Activated naive CD4-positive, alpha-beta T cell treated with Interleukin-2 at 50 U/mL for 16 hours (primary cell): Measurements from ENCODE around the gene ITPK1.
A peak's percentile ranks its signal among the peaks of the same experiment; 100 is the strongest.

Experiments
- DNase-seq: peaks from one replicate; pipeline ENCODE4 v3.0.0-alpha.2; 2020

ITPK1 gene

DNA sequence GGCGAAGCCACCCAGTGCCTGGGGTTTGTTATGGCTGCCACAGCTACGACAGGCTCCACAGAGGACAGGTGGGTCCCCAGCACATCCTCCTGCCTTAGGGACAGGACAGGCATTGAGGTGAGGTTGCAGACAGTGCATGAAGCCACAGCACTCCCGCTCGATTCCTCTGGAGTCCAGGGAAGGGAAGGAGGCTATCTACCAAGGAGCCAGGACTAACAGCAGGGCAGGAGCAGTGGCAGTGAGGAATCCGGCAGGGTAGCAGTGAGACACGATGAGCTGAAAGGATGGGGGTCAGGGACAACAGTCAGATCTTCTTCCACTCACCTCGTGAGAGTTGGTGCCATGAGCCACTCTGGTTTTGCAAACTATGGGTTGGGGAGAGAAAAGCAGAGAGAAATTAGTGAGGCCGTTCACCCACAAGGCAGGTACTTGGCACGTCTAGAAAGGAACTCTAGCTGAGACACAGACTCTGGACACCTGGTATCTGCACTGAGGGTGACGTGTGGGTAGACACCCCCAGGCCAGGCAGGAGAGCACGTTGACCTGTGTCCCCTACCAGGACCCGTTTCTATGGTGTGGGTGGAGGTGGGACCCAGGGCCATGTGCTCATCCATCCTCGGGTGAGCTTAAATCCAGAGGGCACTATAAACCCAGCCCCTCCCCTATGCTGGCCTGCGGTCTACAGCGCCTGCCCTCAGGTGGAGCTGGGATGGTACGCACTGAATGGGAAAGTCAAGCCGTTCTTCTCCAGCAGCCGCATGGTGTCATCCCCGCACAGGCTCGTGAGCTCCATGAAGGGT is 153.5 kb downstream of the ITPK1 start:
- DNase-seq, result no peak

DNA sequence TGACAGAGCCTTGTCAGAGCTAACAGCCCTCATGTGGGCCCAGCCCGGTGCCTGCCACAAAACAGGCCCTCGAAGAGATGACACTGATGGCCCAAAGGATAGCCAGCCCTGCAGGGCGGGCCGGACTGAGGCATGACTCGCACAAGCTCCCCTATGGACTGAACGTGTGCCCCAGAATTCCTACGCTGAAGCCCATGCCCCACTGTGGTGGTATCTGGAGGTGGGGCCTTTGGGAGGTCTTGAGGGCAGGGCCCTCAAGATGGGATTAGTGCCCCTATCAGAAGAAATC is 154.2 kb downstream of the ITPK1 start:
- DNase-seq, result no peak

DNA sequence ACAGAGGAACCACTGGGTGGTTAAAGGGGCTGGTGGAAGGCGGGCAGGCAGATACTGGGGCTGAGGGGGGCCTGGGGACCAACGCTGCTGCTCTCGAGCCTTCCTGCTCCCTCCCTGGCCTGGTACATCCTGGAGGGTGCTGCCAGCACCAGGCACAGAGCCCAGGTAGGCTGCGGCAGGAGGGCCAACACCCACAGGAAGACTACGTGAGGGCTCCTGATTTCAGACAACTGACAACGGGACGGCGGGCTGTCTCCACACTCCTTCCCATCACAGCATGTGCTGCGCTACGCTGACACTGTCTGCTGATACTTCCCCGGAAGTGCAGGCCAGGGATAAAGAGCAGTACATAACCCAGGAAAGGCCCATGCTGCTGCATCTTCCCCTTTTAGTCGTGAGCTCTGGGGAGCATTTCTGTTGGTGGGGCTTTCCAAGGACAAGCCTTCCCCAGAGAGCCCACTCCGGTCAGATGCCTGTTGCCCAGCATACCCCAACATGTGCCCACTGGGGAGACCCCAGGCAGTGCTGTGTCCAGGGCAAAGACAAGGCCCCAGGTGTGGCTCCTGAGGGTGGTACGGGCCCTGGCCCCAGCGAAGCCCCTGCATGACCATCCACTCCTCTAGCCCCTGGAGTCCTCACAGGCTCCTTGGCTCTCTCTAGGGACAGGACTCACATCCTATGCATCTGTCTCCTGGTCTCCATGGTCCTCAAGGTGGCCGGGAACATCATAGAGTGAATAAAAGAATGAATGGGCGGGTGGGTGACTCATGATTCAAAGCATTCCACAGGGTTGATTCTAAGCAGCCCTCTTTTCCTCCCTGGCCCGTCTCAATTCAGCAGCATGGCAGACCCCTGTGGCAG is 154.8 kb downstream of the ITPK1 start:
- DNase-seq, result no peak

DNA sequence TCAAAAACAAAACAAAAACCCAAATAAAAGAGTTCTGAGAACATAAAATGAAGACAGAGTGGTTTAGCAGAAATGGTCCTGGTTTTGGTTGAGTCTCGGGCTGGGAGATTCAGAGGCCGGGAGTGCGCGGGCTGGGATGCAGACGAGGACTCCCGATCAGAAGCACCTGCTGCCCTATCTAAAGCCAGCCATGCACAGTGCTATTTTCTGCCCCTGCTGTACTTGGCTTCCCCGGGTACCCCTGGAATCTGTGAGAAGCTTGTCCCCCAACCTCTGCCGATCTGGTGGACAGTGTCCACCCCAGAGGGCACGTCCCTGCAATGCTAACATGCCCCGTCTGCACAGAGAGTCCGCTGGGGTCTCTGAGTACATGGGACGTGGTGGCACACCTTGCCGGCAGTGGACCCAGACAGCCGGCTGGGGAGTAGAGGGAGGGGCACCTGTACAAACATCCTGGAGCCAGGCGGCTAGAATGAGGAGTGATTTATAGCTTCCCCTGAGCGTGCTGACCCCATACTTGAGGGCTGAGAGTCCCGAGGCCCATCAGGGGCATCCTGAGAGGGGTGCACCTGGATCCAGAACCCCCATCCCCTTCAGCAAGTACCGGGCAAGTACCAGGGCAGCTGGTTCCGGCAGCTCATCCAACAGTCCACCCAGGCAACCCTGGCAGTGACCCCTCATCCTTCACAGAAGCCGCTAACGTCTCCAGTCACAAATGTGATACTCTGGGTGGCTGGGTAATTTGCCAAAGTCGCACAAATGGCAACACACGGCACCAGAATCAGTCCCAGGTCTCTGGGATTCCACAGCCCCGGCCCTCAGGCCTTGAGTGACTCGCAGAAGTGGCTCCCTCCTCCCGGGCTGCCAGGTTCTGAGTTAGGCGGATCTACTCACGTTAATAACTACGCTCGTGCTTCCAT is 155.7 kb downstream of the ITPK1 start:
- DNase-seq, result no peak

DNA sequence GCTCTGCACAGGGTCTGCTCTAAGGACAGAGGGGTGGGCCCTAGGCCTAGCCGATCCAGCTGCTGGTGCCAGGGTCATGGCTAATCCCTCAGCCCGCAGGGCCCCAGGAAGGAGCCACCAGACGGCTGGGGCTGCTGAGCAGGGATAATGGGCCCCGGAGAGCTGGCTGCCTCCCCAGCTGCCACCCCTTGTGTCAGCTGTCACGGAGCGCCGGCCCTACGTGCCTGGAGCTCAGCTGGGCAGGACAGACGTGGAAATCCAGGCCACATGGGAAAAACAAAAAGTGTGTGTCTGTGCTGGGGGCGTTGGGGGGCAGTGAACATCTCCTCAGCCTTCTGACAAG is 156.6 kb downstream of the ITPK1 start:
- no peak for DNase-seq

DNA sequence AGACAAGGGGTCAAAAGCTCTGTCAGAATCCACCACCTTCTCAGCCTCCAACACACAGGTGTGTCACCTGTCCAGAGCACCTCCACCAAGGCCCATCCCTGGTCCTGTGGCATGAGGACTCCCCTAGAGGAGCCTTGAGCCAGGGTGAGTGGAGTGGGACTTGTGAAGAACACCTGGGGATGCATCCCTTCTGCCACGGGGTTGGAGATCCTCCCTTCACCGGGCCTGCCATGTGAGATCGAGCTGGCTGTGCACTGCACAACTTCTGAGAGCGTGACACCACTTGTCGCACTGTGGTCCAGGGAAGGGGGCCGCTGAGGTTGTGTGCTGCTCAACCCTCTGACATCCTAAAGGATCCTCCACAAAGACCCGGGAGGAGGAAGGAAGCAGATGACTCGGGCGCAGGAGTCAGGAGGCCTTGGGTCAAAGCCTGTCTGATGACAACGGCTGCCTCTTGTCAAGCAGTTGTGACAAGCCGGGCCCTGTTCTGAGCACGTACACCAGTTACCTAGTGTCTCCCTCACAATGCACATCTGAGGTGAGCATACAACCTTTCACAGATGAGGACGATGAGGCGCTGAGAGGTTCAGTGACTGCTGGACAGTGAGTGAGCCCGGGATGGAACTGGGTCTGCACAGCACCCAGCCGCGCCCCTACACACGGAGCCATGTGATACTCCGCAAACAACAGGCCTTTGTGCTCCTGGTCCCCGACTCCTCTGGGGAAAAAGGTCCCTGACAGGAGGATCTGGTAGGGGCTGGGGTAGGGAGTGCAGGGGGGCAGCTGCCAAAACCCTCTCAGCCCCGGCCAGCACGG is 157.1 kb downstream of the ITPK1 start:
- no peak for DNase-seq

DNA sequence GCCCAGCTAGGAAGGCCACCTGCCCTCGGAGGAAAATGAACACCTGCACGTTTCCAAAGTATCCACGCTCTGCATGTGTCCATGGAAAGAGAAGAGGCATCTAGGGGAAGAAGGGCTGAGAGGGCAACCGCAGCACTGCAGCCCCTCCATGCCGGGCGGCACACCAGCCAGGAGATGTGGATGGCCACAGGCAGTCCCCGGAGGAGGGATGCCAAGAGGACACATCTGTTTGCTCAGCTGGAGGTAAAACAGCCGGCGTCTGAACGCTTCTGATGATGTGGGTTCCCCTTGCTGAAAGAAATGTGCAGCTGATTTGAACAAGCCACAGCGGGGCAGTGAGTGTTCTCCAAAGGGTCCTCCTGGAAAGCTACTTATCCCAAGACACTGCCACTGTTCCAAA is 158.8 kb downstream of the ITPK1 start:
- DNase-seq, result no peak

DNA sequence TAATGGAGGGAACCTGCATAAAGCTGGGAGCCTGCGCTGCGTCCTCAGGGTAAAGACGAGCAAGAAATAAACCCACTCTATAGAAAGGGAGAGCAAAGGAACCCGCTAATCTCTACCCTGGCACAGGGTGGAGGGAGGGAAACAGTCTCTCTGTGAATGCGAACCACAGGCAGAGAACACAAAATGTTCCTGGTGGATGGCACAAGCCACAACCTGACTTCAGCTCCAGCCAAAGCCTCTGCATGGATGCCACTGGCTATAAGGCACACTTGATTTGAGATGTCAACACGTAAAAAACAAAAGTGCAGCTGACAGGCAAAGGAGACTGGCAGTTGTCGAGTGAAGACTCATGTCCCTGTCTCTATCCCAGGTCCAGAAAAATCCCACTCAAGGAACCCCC is 160.3 kb downstream of the ITPK1 start:
- no peak for DNase-seq

DNA sequence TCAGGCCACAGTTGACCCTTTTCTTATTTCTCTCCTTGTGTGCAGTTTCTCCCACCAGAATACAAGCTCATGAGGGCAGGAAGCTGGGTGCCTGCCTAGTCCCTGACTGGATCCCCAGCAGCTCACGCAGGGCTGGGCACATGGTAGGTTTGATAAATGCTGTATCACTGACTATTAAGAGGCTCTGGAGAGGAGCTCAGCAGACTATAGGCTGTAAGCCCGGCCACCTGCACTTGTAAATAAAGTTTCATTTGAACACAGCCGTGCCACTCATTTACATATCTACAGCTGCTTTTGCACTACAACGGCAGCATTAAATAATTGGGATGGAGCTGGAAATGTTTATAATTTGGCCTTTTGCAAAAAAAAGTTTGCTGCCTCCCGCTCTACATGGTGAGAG is 160.8 kb downstream of the ITPK1 start:
- no peak for DNase-seq

DNA sequence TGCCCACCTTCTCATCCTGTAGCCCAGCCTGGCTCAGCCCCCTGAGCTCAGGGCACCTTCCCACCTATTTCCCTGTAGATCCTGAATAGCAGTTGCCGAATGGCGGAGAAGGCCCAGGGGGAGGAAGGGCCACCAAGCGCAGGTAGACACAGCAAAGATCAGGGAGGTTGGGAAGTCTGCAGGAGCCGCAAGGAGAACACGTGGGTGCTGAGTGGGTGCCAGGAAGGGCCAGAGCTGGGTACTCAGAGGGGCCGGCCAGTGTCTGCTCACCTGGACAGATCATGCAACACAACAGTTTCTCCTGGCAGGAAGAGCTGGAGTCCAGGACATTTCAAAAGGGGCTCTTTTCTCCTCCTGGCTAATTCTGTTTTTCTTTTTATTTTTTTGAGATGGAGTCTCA is 162.2 kb downstream of the ITPK1 start:
- DNase-seq, result no peak

DNA sequence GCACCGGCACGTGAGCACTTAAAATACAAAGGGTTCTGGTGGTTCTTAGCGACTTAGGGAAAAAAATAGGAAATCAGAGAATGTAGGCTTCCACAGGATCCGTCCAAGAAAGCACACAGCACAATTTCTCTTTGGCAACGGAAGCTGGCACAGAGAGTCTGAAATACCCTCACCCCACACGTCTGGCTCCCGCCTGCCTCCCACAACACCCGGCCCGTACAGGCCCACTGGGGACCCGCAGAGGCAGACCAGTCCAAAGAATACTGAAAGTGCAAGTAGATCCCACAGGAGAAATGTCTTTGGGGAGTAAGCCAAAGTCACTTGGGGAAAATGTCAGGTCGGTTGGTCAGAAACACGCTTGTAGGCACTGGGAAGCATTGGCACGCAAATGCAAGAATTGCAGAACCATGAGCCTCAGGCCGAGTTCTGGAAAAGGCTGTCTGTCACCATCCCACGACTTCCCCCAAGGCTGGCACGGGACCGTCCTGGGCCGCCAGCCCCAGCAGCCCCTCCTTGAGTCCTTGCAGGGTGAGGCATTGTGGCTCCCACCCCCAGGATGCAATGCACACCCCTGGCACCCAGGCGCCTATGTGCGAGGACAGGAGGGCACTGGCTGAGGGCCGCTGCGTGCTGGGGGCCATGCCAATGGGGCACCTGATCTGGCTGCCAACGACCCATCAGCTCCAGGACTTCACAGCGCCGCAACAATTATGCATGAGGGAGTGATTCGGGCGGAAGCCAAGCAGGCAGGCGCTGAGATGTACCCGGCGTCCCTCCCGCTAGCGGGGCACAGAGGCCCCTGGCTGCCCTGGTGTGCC is 163.0 kb downstream of the ITPK1 start:
- DNase-seq, result no peak

DNA sequence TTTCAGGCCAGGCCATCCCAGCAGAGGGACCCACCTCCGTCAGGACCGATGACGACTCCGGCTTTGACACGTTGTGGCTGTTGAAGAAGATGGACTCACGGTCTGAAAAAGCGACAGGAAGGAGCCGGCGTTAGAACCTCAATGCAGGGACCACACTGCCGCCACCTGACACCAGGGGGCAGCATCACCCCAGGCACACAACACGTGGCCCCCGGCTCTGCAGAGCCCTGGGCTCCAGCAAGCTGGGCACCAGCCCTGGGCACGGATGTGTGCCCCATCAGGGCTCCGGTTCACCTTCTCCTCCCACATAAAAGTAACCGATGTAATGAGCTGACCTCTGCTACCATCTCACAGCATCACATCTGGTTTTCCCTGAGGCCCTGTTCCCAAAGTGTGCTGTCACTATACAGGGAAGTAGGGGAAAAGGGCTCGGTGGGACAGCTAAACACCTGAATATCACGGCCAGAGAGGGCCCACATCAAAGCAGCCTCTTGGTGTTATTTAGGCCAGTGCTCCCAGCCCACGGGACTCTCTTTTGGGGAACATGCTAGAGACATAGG is 163.7 kb downstream of the ITPK1 start:
- DNase-seq, result peak; percentile 79

DNA sequence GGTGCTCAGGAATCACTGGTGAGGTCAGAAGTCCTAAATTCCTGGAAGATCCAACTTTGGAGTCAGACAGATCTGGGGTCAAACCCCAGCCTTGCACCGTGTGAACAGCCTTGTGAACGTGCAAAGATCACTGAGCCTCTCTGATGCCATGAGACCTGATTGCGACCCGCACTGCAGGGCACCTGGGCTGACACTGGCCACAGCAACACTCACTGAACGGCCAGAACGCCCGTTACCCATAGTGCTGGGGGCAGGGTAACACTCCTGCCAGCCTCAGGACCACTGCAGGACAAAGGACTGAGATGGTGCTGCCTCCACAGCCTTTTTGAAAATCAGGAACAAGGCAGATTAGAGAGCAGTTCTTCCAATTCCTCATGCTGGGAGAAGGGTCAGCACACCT is 164.5 kb downstream of the ITPK1 start:
- DNase-seq, result no peak

DNA sequence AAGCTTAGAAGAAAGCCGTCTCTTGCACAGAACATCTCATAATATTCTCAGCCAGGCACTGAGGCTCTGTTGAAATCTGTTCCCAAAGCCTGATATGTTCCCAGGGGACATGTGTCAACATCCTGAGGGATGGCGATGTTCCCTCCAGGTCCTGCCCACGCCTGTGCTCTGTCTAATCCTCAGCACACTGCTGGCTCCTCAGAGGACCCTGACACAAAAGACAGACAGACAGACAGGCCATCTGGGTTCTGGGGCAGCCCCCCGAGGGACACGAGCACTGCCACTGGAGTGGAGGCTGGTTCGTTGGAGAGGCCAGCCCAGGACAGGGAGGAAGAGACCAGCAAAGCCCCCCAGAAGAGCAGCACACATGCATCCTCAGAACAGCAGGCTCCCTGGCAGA is 165.0 kb downstream of the ITPK1 start:
- no peak for DNase-seq

DNA sequence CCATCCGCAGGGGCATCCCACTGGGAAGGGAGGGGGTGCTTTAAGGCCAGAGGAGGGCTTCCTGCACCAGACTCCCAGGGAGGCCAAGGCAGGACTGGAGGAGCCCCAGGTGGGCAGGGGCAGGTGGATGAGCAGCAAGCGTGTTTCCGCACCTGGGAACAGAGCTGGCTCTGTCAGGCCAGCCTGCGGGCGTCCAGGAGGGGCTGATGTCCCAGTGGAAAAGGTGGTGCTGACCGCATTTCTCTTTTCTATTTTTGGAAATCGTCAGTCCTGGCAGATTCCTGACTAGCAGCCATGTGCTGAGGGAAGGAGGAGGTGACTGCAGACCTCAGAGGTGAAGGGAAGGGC is 165.6 kb downstream of the ITPK1 start:
- no peak for DNase-seq

DNA sequence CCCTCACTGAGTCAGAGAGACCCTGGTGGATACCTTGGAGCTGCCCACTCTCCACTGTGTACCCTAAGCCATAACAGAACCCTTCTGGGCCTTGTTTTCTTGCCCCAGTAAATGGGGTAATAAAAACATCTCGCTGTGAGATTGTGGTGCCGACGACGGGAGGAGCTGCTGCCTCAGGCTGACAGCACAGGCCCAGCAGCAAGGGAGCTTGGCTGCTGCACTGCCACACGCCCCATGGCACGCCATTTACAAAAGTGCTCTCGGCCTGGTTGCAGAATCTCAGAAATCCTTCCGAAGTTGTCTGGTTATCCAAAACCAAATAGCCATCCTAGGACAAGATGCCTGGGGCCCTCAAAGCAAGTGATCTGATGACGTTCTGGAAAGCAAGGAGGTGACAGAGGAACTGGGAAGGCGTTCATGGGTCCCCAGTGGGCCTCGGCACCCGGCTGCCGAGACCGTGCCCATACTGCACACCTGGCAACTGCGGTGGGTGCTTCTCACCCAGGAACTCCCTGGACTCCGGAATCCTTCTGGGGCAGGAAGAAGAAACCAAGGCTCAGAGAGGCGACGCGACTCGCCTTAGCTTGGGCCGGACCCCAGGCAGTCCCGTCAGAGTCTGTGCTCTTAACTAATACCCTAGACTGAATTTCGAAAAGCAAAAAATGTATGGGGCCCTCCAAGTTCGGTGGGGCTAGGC is 166.1 kb downstream of the ITPK1 start:
- DNase-seq, result no peak

DNA sequence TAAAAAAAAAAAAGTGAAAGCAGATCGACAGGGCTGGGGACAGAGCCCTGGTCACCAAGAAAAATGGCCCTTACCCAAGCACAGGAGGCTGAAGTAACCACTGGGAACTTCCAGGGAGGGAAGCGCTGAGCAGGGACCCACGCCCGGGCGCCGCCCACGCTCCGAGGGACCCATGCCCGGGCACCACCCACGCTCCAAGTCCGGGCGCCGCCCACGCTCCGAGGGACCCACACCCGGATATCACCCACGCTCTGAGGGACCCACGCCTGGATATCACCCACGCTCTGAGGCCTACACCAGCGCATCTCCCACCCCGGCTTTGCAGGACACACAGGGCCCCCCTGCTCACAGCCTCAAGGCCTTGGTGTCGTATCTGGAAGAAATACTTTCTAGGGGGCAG is 167.1 kb downstream of the ITPK1 start:
- DNase-seq, result no peak

DNA sequence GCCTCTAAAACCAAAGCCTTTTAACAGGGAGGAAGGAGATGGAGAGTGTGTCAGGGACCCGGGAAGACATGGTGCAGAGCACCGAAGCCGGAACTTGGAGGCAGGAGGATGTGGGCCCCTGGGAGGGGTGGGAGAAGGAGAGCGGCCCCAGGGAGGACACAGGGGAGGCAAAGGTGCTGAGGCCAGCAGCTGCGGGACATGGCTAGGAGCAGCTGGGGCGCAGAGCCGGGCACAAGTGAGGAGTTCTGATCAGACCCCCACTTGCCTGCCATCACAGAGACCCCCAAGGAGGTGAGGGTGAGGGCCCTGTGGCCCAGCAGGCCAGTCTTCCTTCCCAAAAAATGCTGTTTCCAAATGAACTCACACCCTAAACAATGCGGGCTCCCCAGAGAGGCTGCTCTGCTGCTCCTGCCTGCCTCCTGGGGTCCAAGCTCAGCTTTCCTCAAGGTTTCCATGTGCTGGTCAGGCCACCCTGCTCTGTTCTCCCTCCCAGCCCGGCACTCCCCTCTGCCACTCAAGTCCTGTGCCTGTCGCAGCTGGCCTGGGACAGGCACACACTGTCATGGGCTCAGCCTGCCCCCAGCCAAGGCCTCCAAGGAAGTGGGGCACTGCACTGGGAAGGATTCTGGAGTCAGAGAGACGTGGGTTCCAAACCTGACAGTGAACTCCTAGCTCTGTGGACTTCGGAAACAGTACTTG is 168.7 kb downstream of the ITPK1 start:
- DNase-seq, result no peak

DNA sequence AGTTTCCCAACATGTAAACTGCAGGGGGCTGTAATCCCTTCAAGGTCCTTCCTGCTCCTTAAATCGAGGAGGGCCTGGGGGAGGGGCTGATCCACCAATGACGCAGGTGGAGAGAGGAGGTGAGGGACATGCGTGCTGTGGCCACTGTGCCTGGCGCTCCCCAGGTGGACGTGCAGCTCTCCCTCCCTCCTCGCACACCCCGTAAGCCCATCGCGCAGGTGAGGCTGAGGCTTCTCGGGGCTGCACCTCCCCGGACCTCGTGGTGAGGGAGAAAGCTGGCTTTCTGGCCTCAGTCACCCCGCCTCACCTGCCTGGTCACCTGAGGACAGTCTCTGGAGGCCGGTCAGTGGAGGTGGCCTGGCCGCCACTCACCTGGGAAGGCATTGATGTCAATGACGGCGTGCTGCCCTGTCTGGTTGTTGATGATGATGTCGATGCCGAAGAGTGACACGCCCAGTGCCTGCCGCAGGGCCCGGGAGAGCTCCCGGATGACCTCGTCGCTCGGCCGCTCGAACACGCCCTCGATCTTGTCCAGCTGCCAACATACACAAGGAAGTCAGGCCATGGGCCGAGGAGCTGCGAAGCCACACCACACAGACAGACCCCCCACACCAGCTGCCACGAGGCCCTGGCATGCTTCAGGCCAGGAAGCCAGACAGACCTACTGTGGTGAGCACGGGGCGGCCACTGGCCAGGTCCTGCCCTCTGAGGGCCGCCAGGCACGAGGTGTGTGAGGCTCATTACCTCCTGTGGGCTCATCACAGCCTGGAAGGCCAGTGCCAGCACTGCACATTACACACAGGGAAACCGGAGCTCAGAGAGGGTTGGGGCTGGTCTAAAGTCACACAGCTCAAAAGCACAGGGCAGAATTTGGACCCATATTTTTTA is 169.5 kb downstream of the ITPK1 start:
- no peak for DNase-seq
